ENCODE results near the gene MCC. TPM values are rescaled to one million over a fixed set of nuclear protein-coding genes. Genes with fewer than 3 reads are reported as not detected.

MCC gene
- total and polyA plus RNA-seq, 2 donors (not counting 1 experiment from before 2014, with no cell fraction given): 3.2 to 41.3 TPM

DNA sequence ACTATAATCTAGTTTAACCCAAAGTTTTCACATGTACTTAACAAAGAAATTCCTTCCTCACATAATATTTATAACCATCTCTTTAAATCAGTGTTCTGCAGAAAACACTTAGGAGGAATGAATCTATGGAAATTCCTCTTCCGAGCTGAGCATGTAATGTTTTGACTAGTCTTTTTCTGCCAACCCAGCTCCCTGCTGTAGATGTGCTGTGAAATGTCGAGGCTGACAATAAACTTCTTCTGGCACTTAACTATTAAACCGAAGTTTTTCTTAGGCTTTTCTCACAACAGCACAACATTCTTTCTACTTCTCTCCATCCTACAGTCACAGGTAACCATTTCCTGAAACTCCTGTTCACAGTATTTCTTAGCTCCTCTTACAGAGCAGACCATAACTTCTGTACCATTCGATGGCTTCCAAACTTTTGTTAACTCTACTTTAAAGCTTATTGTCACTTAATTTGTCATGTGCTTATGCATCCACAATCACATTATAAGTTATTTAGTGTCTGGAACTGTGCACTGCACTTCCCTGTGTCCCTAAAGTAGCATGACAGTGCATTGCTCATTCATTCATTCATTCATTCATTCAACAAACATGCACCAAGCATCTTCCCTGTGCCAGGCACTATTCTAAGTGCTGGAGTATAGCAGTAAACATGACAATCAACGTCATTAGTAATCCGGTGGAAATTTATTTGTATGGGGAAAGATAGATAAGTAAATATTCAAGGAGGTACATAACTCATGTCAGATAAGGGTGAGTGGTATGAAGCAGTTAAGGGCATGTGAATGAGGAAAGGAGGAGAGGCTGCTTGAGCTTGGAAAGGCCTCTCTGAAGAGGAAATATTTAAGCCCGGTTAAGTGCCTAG is 108.1 kb downstream of the MCC start:
- Histone ChIP-seq H3K9me3 (ENCODE audit: control insufficient read depth, insufficient read depth, low read depth, low read length) (no peaks in the 10 kb centered on the region), H2AFZ (ENCODE audit: low read length) (no peak overlapping the region), H4K20me1 (ENCODE audit: control insufficient read depth, extremely low read depth, insufficient read depth, low read length) (no peaks in the 10 kb centered on the region), H3K27ac (ENCODE audit: insufficient read depth, low read length) (no peak overlapping the region), H3K9ac (ENCODE audit: insufficient read depth, low read length) (no peak overlapping the region), H3K4me2 (ENCODE audit: extremely low read depth, insufficient read depth, low read length) (no peak overlapping the region), H3K27me3 (ENCODE audit: control insufficient read depth, insufficient read depth, low read length) (no peaks in the 10 kb centered on the region), H3K4me1 (ENCODE audit: control insufficient read depth, extremely low read depth, insufficient read depth, low read length) (no peaks in the 10 kb centered on the region), H3K4me3 (replicated peaks in 1 of 4; ENCODE audit: control extremely low read depth in 1 of 4, insufficient read depth in 1 of 4, low read depth in 3 of 4, low read length in 4 of 4) (no peak overlapping the region), H3K36me3 (ENCODE audit: control insufficient read depth, insufficient read depth, low read length) (no peaks in the 10 kb centered on the region), H3K79me2 (ENCODE audit: control insufficient read depth, insufficient read depth, low read length) (no peaks in the 10 kb centered on the region)
- DNase-seq (ENCODE audit: low read depth in 2 of 2): no peak
- TF ChIP-seq, protein P1, sequence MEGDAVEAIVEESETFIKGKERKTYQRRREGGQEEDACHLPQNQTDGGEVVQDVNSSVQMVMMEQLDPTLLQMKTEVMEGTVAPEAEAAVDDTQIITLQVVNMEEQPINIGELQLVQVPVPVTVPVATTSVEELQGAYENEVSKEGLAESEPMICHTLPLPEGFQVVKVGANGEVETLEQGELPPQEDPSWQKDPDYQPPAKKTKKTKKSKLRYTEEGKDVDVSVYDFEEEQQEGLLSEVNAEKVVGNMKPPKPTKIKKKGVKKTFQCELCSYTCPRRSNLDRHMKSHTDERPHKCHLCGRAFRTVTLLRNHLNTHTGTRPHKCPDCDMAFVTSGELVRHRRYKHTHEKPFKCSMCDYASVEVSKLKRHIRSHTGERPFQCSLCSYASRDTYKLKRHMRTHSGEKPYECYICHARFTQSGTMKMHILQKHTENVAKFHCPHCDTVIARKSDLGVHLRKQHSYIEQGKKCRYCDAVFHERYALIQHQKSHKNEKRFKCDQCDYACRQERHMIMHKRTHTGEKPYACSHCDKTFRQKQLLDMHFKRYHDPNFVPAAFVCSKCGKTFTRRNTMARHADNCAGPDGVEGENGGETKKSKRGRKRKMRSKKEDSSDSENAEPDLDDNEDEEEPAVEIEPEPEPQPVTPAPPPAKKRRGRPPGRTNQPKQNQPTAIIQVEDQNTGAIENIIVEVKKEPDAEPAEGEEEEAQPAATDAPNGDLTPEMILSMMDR (conservative IDR thresholded peaks at IDR 0.05 in 1 of 2, IDR thresholded peaks at IDR 0.05 in 1 of 2; ENCODE audit: low read depth in 1 of 2, low read length in 2 of 2): no peak
- TF ChIP-seq EZH2 (IDR thresholded peaks at IDR 0.05; ENCODE audit: low read length, missing control alignments): no peak

DNA sequence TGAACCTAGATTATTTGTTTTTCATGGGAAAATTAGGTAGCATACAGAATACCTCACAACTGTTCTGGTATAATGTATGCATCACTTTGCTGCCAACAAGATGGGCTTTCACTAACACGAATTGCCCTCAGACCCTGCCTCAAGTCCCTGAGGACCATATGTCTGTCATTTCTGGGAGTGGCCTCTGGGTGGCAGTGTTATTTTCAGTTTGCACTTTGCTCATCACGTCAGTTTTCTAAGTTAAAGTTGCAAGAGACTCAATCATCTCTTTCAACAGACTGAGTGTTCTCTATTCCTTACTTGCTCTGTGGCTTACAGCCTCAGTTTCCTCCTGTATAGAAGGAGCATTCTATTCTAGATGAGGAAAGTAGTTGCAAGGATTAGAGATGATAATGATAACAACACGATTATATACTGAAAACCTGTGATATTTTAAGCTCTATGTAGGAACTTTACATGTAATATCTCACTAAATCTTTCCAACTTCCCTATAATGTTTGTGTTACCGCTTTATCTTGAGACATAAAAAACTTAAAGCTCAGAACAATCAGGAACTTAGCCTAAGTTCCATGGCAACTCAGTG is 109.2 kb downstream of the MCC start:
- no peaks in the 10 kb centered on the region for H3K79me2 ChIP-seq (ENCODE audit: control insufficient read depth, insufficient read depth, low read length)
- no peak overlapping the region for H3K4me3 ChIP-seq (replicated peaks in 1 of 4; ENCODE audit: control extremely low read depth in 1 of 4, insufficient read depth in 1 of 4, low read depth in 3 of 4, low read length in 4 of 4)
- TF ChIP-seq EZH2 (IDR thresholded peaks at IDR 0.05; ENCODE audit: low read length, missing control alignments): no peak
- TF ChIP-seq, protein P1 (conservative IDR thresholded peaks at IDR 0.05 in 1 of 2, IDR thresholded peaks at IDR 0.05 in 1 of 2; ENCODE audit: low read depth in 1 of 2, low read length in 2 of 2): peak; percentile 77 to 82
- no peaks in the 10 kb centered on the region for H4K20me1 ChIP-seq (ENCODE audit: control insufficient read depth, extremely low read depth, insufficient read depth, low read length)
- no peaks in the 10 kb centered on the region for H3K9me3 ChIP-seq (ENCODE audit: control insufficient read depth, insufficient read depth, low read depth, low read length)
- H3K36me3 ChIP-seq (ENCODE audit: control insufficient read depth, insufficient read depth, low read length): no peaks in the 10 kb centered on the region
- H2AFZ ChIP-seq (ENCODE audit: low read length): no peak overlapping the region
- DNase-seq (ENCODE audit: low read depth in 2 of 2): peak in 1 of 2 donors; percentile 75
- no peak overlapping the region for H3K27ac ChIP-seq (ENCODE audit: insufficient read depth, low read length)
- no peaks in the 10 kb centered on the region for H3K4me1 ChIP-seq (ENCODE audit: control insufficient read depth, extremely low read depth, insufficient read depth, low read length)
- no peaks in the 10 kb centered on the region for H3K27me3 ChIP-seq (ENCODE audit: control insufficient read depth, insufficient read depth, low read length)
- H3K4me2 ChIP-seq (ENCODE audit: extremely low read depth, insufficient read depth, low read length): no peak overlapping the region
- H3K9ac ChIP-seq (ENCODE audit: insufficient read depth, low read length): no peak overlapping the region

DNA sequence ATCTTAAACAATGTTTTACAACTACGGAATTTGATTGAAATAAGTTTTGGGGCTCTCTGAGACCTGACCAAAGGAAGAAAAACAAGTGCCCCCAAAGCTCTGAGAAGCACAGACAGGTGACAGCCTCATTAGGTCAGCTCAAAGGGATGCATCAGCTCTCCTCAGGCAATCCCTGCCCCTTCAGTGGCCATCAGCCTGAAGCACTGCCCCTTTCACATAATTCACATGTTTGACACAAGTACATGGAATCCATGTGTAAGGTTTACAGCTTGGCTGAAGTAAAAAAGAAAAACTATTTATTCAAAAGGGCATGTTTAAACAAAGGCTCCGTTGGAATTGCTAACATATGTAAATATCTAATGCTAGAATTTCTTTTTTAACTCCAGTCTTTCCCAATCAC is 109.7 kb downstream of the MCC start:
- no peak overlapping the region for H3K9ac ChIP-seq (ENCODE audit: insufficient read depth, low read length)
- no peak overlapping the region for H2AFZ ChIP-seq (ENCODE audit: low read length)
- H3K4me1 ChIP-seq (ENCODE audit: control insufficient read depth, extremely low read depth, insufficient read depth, low read length): no peaks in the 10 kb centered on the region
- H4K20me1 ChIP-seq (ENCODE audit: control insufficient read depth, extremely low read depth, insufficient read depth, low read length): no peaks in the 10 kb centered on the region
- H3K4me2 ChIP-seq (ENCODE audit: extremely low read depth, insufficient read depth, low read length): no peak overlapping the region
- no peaks in the 10 kb centered on the region for H3K9me3 ChIP-seq (ENCODE audit: control insufficient read depth, insufficient read depth, low read depth, low read length)
- no peaks in the 10 kb centered on the region for H3K27me3 ChIP-seq (ENCODE audit: control insufficient read depth, insufficient read depth, low read length)
- no peak overlapping the region for H3K27ac ChIP-seq (ENCODE audit: insufficient read depth, low read length)
- TF ChIP-seq, protein P1 (conservative IDR thresholded peaks at IDR 0.05 in 1 of 2, IDR thresholded peaks at IDR 0.05 in 1 of 2; ENCODE audit: low read depth in 1 of 2, low read length in 2 of 2): no peak
- no peak for TF ChIP-seq EZH2 (IDR thresholded peaks at IDR 0.05; ENCODE audit: low read length, missing control alignments)
- no peaks in the 10 kb centered on the region for H3K36me3 ChIP-seq (ENCODE audit: control insufficient read depth, insufficient read depth, low read length)
- no peak for DNase-seq (ENCODE audit: low read depth in 2 of 2)
- H3K79me2 ChIP-seq (ENCODE audit: control insufficient read depth, insufficient read depth, low read length): no peaks in the 10 kb centered on the region
- no peak overlapping the region for H3K4me3 ChIP-seq (replicated peaks in 1 of 4; ENCODE audit: control extremely low read depth in 1 of 4, insufficient read depth in 1 of 4, low read depth in 3 of 4, low read length in 4 of 4)
